ENCODE measurements around the gene XRCC4.

DNA sequence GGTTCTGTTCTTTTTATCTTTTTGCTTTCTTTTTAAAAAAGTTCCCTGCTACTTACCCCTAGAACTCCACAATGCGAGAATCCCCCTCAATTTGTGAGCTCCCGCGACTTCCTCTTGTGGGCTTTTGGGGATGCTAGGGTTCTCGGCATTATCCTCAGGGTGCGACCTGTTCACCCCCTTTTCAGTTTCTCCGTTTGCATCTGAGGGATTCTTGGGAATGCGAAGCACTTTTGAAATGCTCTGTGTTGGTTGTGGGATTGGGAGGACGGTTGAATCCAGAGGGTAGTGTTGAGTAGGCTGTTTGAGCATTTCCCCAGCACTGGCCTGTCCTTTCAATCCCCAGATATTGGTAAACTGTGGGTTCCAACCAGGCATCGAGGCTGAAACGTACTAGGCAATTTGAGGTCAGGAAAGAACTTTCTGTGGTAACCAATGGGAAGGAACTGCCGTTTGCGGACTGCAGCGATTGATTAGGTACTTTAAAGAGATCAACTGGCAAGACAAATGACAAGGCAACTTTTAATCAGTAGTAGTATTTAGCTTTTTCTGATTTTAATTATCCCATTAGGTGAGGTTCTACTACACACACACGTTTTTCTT is 415 bp downstream of the XRCC4 start:
- no peak for TF ChIP-seq POLR2A (IDR thresholded peaks at IDR 0.05; ENCODE audit: borderline replicate concordance, extremely low read depth, insufficient read depth, insufficient read length)
- TF ChIP-seq EZH2phosphoT487 (IDR thresholded peaks at IDR 0.05; ENCODE audit: borderline replicate concordance): no peak
